Suprapubic skin (tissue), 4 donors: ENCODE measurements around the gene INTS14. TPM values are rescaled to one million over a fixed set of nuclear protein-coding genes. Genes with fewer than 3 reads are reported as not detected.

Source experiments
- DNase-seq, 2 donors: peaks; one replicate each; pipeline ENCODE4 v3.0.0-alpha.2; 2019; ENCODE audit warnings: low spot score in 2 of 2
- H3K27ac ChIP-seq: fragments of 200-600 bp; sonication (generic); one replicate; pipeline ENCODE4 v1.5.1; 2019
- H3K27me3 ChIP-seq: fragments of 200-600 bp; sonication (generic); one replicate; pipeline ENCODE4 v1.5.1; 2019
- H3K36me3 ChIP-seq: fragments of 200-600 bp; sonication (generic); one replicate; pipeline ENCODE4 v1.5.1; 2019
- H3K4me1 ChIP-seq: fragments of 200-600 bp; sonication (generic); one replicate; pipeline ENCODE4 v1.5.1; 2019
- H3K4me3 ChIP-seq: fragments of 200-600 bp; sonication (generic); one replicate; pipeline ENCODE4 v1.5.1; 2019; ENCODE audit warnings: mild to moderate bottlenecking
- H3K9me3 ChIP-seq: fragments of 200-600 bp; sonication (generic); one replicate; pipeline ENCODE4 v1.5.1; 2019
- CTCF ChIP-seq, 2 donors: fragments of 200-600 bp in 1 of 2; fragments of 450-650 bp in 1 of 2; sonication (generic) in 1 of 2; IDR thresholded peaks; one replicate each; pipeline ENCODE4 v1.5.1; 2016 to 2019; ENCODE audit warnings: antibody characterized with exemption in 2 of 2, mild to moderate bottlenecking in 1 of 2, moderate library complexity in 1 of 2
- EP300 ChIP-seq: sonication (generic); formaldehyde crosslinking; IDR thresholded peaks from one replicate; pipeline ENCODE4 v1.6.1; 2017; ENCODE audit warnings: antibody characterized with exemption
- POLR2A ChIP-seq, 2 donors: fragments of 450-650 bp; IDR thresholded peaks; one replicate each; pipeline ENCODE4 v1.6.1; 2017; ENCODE audit warnings: antibody characterized with exemption in 2 of 2, mild to moderate bottlenecking in 2 of 2, moderate library complexity in 2 of 2
- POLR2AphosphoS5 ChIP-seq, 3 donors: sonication (generic); formaldehyde crosslinking; IDR thresholded peaks; one replicate each; pipeline ENCODE4 v1.6.1; 2017; ENCODE audit warnings: antibody characterized with exemption in 3 of 3
- WGBS: methylation state at CpG from one replicate; pipeline ENCODE4 v1.1.5; 2018; 5-methylcytosine and 5-hydroxymethylcytosine counted together
- total RNA-seq, 4 donors: library from RNA; depleted of rRNA; stranded (reverse); fragments of >200 nt; gene quantifications; one replicate each; pipeline ENCODE4 v1.1.0, GENCODE V29; 2016

The INTS14 gene
- total RNA-seq = 10 to 100 TPM; 37.1 to 72.5 (median 49.1) TPM

GRCh38 chr15:65610871-65611718, at the start of gene INTS14:
Gene INTS14, minus strand, starts transcription at chr15:65611131. Its CDS starts 3,751 bp downstream, at chr15:65607380.
- H3K27me3 ChIP-seq = no peaks in the 10 kb centered on the region
- peaks cover 3% of the 10 kb centered on the region for H3K36me3 ChIP-seq
- H3K4me3 ChIP-seq = peak within 1 kb of the TSS; percentile 71
- peak within 1 kb of the TSS; percentile 94 for H3K27ac ChIP-seq
- H3K9me3 ChIP-seq = no peaks in the 10 kb centered on the region
- DNase-seq = peak; percentile 98
- TF ChIP-seq POLR2AphosphoS5 (IDR thresholded peaks at IDR 0.05) (peak; percentile 54 to 99 (median 92)), POLR2A (IDR thresholded peaks at IDR 0.05) (peak in 1 of 2 donors; percentile 69), EP300 (no peak), CTCF (IDR thresholded peaks at IDR 0.05) (peak in 1 of 2 donors; percentile 63)
- peaks cover 39% of the 10 kb centered on the region for H3K4me1 ChIP-seq
- under 1% methylated on average over 54 of the region's 64 CpGs for WGBS

GRCh38 chr15:65659502-65660052, 48.6 kb upstream of the INTS14 start:
- peaks cover 35% of the 10 kb centered on the region for H3K36me3 ChIP-seq
- no peak overlapping the region for H3K27ac ChIP-seq
- DNase-seq = no peak
- no peak for TF ChIP-seq POLR2A (IDR thresholded peaks at IDR 0.05)
- no peak for TF ChIP-seq EP300
- TF ChIP-seq CTCF (IDR thresholded peaks at IDR 0.05) = no peak
- TF ChIP-seq POLR2AphosphoS5 (IDR thresholded peaks at IDR 0.05) = no peak
- 82% methylated on average over 4 of the region's 4 CpGs for WGBS
- no peak overlapping the region for H3K4me3 ChIP-seq
- H3K9me3 ChIP-seq = no peaks in the 10 kb centered on the region
- no peaks in the 10 kb centered on the region for H3K4me1 ChIP-seq
- H3K27me3 ChIP-seq = no peaks in the 10 kb centered on the region

GRCh38 chr15:65655457-65655856, 44.5 kb upstream of the INTS14 start:
- TF ChIP-seq POLR2A (IDR thresholded peaks at IDR 0.05) (no peak), POLR2AphosphoS5 (IDR thresholded peaks at IDR 0.05) (no peak), EP300 (no peak), CTCF (IDR thresholded peaks at IDR 0.05) (no peak)
- Histone ChIP-seq H3K27me3 (no peaks in the 10 kb centered on the region), H3K36me3 (peaks cover 27% of the 10 kb centered on the region), H3K9me3 (no peaks in the 10 kb centered on the region), H3K4me3 (no peak overlapping the region), H3K27ac (no peak overlapping the region), H3K4me1 (peaks cover 5% of the 10 kb centered on the region)
- WGBS = 43% methylated on average over 4 of the region's 4 CpGs
- no peak for DNase-seq

GRCh38 chr15:65655026-65655425, 44.1 kb upstream of the INTS14 start:
- H3K4me1 ChIP-seq = peaks cover 5% of the 10 kb centered on the region
- H3K27ac ChIP-seq = no peak overlapping the region
- H3K4me3 ChIP-seq = no peak overlapping the region
- 72% methylated on average over 1 of the region's 1 CpG for WGBS
- no peak for DNase-seq
- TF ChIP-seq POLR2A (IDR thresholded peaks at IDR 0.05) (no peak), POLR2AphosphoS5 (IDR thresholded peaks at IDR 0.05) (no peak), CTCF (IDR thresholded peaks at IDR 0.05) (no peak)
- no peaks in the 10 kb centered on the region for H3K27me3 ChIP-seq
- no peaks in the 10 kb centered on the region for H3K9me3 ChIP-seq
- H3K36me3 ChIP-seq = peaks cover 27% of the 10 kb centered on the region

- H3K36me3 ChIP-seq = peaks cover 27% of the 10 kb centered on the region
- H3K27me3 ChIP-seq = no peaks in the 10 kb centered on the region
- 88% methylated on average over 5 of the region's 5 CpGs for WGBS
- H3K4me1 ChIP-seq = peaks cover 5% of the 10 kb centered on the region
- no peak overlapping the region for H3K27ac ChIP-seq
- DNase-seq = no peak
- no peak overlapping the region for H3K4me3 ChIP-seq
- TF ChIP-seq POLR2A (IDR thresholded peaks at IDR 0.05) (no peak), EP300 (no peak), CTCF (IDR thresholded peaks at IDR 0.05) (no peak), POLR2AphosphoS5 (IDR thresholded peaks at IDR 0.05) (no peak)
- H3K9me3 ChIP-seq = no peaks in the 10 kb centered on the region
These were observed 43.0 kb upstream of the INTS14 start for GRCh38 chr15:65653801-65654521.
